Fibroblast of lung (primary cell): ENCODE measurements around the gene CAMTA1. TPM values are rescaled to one million over a fixed set of nuclear protein-coding genes. Genes with fewer than 3 reads are reported as not detected.

Source experiments
- DNase-seq, 2 donors: peaks; one replicate each; pipeline versions ENCODE4 v3.0.0 to v3.0.0-alpha.2; 2010; ENCODE audit warnings: low read depth in 2 of 2
- H2AFZ ChIP-seq: 2 replicates; pipeline ENCODE4 v1.5.1; 2012; ENCODE audit warnings: low read length, control low read depth, inconsistent platforms
- H3K27ac ChIP-seq: 2 replicates; pipeline ENCODE4 v1.5.1; 2011; ENCODE audit warnings: low read length, control low read depth; ENCODE audit not compliant: insufficient read depth
- H3K27me3 ChIP-seq: 2 replicates; pipeline ENCODE4 v1.5.1; 2011; ENCODE audit warnings: mild to moderate bottlenecking, low read length; ENCODE audit not compliant: control insufficient read depth, insufficient read depth
- H3K36me3 ChIP-seq: 2 replicates; pipeline ENCODE4 v1.5.1; 2011; ENCODE audit warnings: low read length; ENCODE audit not compliant: control insufficient read depth, insufficient read depth
- H3K4me1 ChIP-seq: 2 replicates; pipeline ENCODE4 v1.5.1; 2011; ENCODE audit warnings: low read length; ENCODE audit not compliant: control insufficient read depth, insufficient read depth; ENCODE audit errors: extremely low read depth
- H3K4me2 ChIP-seq: 2 replicates; pipeline ENCODE4 v1.5.1; 2011; ENCODE audit warnings: low read length, control low read depth; ENCODE audit not compliant: insufficient read depth; ENCODE audit errors: extremely low read depth
- H3K4me3 ChIP-seq, 4 experiments: fragments of 200-600 bp in 1 of 4; sonication (generic) in 1 of 4; replicated peaks in 1 of 4; 2 replicates each; pipeline ENCODE4 v1.5.1; 2011 to 2016; ENCODE audit warnings: low read length in 4 of 4, low read depth in 3 of 4, mild to moderate bottlenecking in 3 of 4, control low read depth in 2 of 4, inconsistent platforms in 1 of 4, mixed read lengths in 1 of 4; ENCODE audit not compliant: insufficient read depth in 1 of 4; ENCODE audit errors: control extremely low read depth in 1 of 4
- H3K79me2 ChIP-seq: 2 replicates; pipeline ENCODE4 v1.5.1; 2012; ENCODE audit warnings: mild to moderate bottlenecking, low read length, inconsistent platforms; ENCODE audit not compliant: control insufficient read depth, insufficient read depth
- H3K9ac ChIP-seq: 2 replicates; pipeline ENCODE4 v1.5.1; 2011; ENCODE audit warnings: mild to moderate bottlenecking, low read length, control low read depth; ENCODE audit not compliant: insufficient read depth
- H3K9me3 ChIP-seq: 2 replicates; pipeline ENCODE4 v1.5.1; 2012; ENCODE audit warnings: low read depth, low read length; ENCODE audit not compliant: control insufficient read depth, insufficient read depth
- H4K20me1 ChIP-seq: 2 replicates; pipeline ENCODE4 v1.5.1; 2011; ENCODE audit warnings: low read length; ENCODE audit not compliant: control insufficient read depth, insufficient read depth; ENCODE audit errors: extremely low read depth
- EZH2 ChIP-seq: IDR thresholded peaks from 2 replicates; pipeline ENCODE4 v1.5.1; 2012; ENCODE audit warnings: low read length, control low read depth, mild to moderate bottlenecking; ENCODE audit errors: missing control alignments
- polyA plus RNA-seq, 2 donors: library from polyadenylated mRNA; depleted of rRNA in 1 of 2; stranded (reverse) in 1 of 2; unstranded in 1 of 2; fragments of >200 nt; gene quantifications; 2 replicates each; pipeline ENCODE4 v1.2.1, GENCODE V29; 2011 to 2012; ENCODE audit warnings: missing spikeins in 1 of 2
- total RNA-seq: library from RNA; depleted of rRNA; stranded (reverse); fragments of >200 nt; gene quantifications from 2 replicates; pipeline ENCODE4 v1.2.1, GENCODE V29; 2014
- TF ChIP-seq, protein P1 (sequence below), 2 donors: IDR thresholded peaks in 1 of 2; conservative IDR thresholded peaks in 1 of 2; 1 replicate in 1 of 2; 2 replicates in 1 of 2; pipeline ENCODE4 v1.5.1; 2011 to 2012; ENCODE audit warnings: low read length in 2 of 2, control low read depth in 1 of 2, inconsistent platforms in 1 of 2, low read depth in 1 of 2, mild to moderate bottlenecking in 1 of 2

The CAMTA1 gene
- total and polyA plus RNA-seq, 2 donors (not counting 1 experiment from before 2014, with no cell fraction given) = 47.6 to 86.0 TPM

DNA sequence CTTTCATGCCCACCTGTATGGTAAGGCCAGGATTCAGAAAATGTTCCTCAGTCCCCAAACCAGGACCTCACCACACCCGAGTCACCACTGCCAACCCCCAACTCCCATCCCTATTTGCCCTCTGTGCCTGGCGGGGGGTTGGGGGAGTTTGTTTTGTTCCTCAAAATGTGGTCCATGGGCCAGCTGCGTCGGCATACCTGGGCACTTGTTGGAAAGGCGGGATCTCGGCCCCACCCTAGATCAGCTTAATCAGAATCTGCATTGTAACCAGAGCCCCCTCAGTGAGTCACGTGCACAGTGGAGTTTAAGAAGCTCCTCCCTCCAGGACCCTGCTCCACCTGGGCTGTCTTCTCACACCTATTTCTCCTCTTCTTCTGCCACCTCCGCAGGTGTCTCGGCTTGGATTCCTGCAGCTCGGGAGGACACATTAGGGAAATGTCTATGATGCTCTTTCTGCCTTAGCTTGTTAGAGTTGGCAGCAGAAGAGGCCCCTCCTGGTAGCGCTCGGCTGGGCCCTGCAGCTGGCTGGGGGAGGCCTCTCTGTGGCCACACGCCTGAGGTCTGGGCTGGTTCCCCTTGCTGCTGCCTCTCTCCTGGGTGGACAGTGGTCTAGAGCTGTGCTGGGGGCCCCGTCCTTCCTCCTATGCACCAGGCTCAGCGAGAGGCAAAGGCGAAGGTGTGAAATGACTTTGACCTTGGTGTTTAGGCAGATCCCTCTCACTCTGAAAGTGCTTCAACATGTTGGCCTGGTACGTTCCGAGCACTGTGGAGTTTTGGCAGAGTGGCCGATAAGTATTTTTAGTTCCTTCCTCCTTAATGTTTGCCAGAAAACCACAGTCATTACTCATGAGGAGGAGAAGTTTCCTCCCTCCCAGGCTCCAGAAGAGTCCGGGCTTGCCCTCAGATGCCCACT is 41.8 kb upstream of the CAMTA1 start:
- TF ChIP-seq EZH2 = no peak
- TF ChIP-seq, protein P1, sequence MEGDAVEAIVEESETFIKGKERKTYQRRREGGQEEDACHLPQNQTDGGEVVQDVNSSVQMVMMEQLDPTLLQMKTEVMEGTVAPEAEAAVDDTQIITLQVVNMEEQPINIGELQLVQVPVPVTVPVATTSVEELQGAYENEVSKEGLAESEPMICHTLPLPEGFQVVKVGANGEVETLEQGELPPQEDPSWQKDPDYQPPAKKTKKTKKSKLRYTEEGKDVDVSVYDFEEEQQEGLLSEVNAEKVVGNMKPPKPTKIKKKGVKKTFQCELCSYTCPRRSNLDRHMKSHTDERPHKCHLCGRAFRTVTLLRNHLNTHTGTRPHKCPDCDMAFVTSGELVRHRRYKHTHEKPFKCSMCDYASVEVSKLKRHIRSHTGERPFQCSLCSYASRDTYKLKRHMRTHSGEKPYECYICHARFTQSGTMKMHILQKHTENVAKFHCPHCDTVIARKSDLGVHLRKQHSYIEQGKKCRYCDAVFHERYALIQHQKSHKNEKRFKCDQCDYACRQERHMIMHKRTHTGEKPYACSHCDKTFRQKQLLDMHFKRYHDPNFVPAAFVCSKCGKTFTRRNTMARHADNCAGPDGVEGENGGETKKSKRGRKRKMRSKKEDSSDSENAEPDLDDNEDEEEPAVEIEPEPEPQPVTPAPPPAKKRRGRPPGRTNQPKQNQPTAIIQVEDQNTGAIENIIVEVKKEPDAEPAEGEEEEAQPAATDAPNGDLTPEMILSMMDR (conservative IDR thresholded peaks at IDR 0.05 in 1 of 2, IDR thresholded peaks at IDR 0.05 in 1 of 2; ENCODE audit: low read depth in 1 of 2, low read length in 2 of 2) = no peak
- peak; percentile 85 to 90 for DNase-seq
- Histone ChIP-seq H3K9ac (peak overlapping the region; percentile 20), H3K79me2 (no peaks in the 10 kb centered on the region), H3K4me2 (peak overlapping the region; percentile 84), H3K4me3 (peak overlapping the region in 1 of 4 experiments; percentile 25), H3K36me3 (no peaks in the 10 kb centered on the region), H3K27ac (peak overlapping the region; percentile 67), H3K4me1 (peaks cover 7% of the 10 kb centered on the region), H3K27me3 (peaks cover 3% of the 10 kb centered on the region), H2AFZ (peak overlapping the region; percentile 90), H4K20me1 (no peaks in the 10 kb centered on the region), H3K9me3 (no peaks in the 10 kb centered on the region)

DNA sequence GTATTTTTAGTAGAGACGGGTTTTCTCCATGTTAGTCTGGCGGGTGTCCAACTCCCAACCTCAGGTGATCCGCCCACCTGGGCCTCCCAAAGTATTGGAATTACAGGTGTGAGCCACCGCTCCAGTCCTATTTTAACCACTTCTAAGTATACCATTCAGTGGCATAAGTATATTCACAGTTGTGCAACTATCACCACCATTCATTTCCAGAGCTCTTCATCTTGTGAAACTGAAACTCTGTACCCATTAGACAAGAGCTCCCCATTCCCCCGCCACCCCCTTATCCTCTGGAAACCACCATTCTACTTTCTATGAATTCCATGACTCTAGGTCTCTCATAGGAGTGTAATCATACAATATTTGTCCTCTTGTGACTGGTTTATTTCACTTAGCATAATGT is 40.2 kb upstream of the CAMTA1 start:
- no peak for DNase-seq
- peaks cover 7% of the 10 kb centered on the region for H3K4me1 ChIP-seq
- H3K4me2 ChIP-seq = no peak overlapping the region
- no peak overlapping the region for H3K9ac ChIP-seq
- H3K9me3 ChIP-seq = no peaks in the 10 kb centered on the region
- no peak overlapping the region for H3K4me3 ChIP-seq
- peaks cover 3% of the 10 kb centered on the region for H3K27me3 ChIP-seq
- H4K20me1 ChIP-seq = no peaks in the 10 kb centered on the region
- no peaks in the 10 kb centered on the region for H3K36me3 ChIP-seq
- H3K79me2 ChIP-seq = no peaks in the 10 kb centered on the region
- H3K27ac ChIP-seq = no peak overlapping the region
- TF ChIP-seq, protein P1 (conservative IDR thresholded peaks at IDR 0.05 in 1 of 2, IDR thresholded peaks at IDR 0.05 in 1 of 2; ENCODE audit: low read depth in 1 of 2, low read length in 2 of 2) = no peak
- no peak for TF ChIP-seq EZH2
- H2AFZ ChIP-seq = no peak overlapping the region

DNA sequence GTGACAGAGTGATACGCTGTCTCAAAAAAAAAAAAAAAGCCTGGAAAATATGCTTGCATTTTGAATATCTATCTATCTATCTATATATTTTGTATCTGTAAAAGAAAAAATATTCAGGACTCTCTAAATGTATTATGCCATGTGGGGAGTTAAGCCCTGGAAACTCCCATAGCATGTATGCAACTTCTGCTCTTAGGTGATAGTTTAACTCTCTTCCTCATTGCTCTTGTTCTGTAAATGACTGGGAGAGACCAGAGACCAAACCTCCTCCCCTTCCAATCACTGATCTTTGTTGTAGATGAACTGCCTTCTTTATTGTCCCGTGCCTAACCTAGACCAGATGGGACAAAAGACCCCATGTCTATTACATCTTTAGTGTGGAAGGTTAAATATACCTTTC is 37.6 kb upstream of the CAMTA1 start:
- H4K20me1 ChIP-seq = no peaks in the 10 kb centered on the region
- no peak for DNase-seq
- H3K4me1 ChIP-seq = peaks cover 7% of the 10 kb centered on the region
- H3K27ac ChIP-seq = no peak overlapping the region
- no peaks in the 10 kb centered on the region for H3K36me3 ChIP-seq
- no peak overlapping the region for H3K4me3 ChIP-seq
- H3K79me2 ChIP-seq = no peaks in the 10 kb centered on the region
- TF ChIP-seq, protein P1 (conservative IDR thresholded peaks at IDR 0.05 in 1 of 2, IDR thresholded peaks at IDR 0.05 in 1 of 2; ENCODE audit: low read depth in 1 of 2, low read length in 2 of 2) = no peak
- no peak for TF ChIP-seq EZH2
- no peaks in the 10 kb centered on the region for H3K9me3 ChIP-seq
- no peak overlapping the region for H3K9ac ChIP-seq
- no peak overlapping the region for H2AFZ ChIP-seq
- peaks cover 3% of the 10 kb centered on the region for H3K27me3 ChIP-seq
- no peak overlapping the region for H3K4me2 ChIP-seq
